HG03457 (cell line): Measurements from ENCODE around the gene TAGLN3.

Experiments used
- ATAC-seq: cut with Tn5 transposase; IDR thresholded peaks from one replicate; pipeline ENCODE4 v1.9.1; 2021; ENCODE audit warnings: moderate number of reproducible peaks; ENCODE audit not compliant: unreplicated experiment

TAGLN3 gene

DNA sequence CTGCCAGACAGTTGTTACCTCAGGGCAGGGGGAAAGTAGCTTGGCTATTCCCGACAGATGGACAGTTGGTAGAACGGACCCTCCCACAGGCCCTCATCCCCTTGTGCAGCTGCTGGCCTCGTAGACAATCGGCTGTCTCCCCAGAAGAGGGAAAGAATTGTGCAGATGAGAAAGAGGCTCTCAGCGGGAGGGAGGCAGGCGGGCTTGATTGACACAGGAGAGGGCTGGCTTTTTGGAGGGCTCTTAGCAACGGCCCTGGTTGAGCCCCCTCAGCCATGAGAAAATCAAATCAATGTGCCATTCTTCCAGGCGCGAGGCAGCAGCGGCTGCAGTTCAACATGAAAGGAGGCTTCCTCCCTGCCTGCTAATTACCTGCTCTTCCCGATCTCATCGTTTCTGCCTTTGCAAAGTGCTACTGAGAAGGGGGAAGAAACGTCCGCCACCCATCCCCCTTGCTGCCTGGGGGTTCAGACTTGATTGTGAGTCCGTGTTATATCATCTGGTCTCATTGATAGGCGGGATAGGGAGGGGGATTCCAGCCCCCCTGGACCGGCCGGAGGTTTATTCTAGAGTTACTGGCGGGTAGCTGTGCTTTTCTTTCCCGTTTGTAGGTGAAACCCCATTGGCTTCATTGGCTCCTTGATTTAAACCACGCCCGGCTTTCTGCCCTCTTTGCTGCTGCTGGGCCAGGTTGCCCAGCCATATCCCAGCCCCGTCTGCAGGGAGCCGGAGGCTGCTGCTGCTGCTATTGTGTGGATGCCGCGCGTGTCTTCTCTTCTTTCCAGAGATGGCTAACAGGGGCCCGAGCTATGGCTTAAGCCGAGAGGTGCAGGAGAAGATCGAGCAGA is at the start of gene TAGLN3:
Gene TAGLN3, plus strand, starts transcription at position 287 of the 848 bp plus-strand sequence. Its CDS starts 501 bp downstream, at position 788.
- no peak for ATAC-seq

DNA sequence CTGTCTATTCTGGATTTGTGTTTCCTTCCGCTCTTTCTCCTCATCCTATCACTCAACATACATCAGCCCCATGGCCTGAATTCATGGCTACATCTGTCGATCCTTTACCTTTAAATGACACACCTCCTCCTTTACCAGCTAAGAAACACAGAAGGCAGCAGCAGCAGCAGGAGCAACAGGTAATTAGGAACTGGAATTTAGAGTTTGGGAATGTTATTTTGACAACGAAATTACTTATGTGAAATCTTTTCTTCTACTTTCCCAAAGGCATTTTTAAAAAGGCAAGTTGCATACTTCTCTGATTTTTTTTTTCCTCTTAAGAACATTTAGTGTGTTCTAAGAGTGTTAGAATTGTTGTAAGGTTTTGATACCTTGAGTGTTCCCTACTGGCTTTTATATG is 49.0 kb upstream of the TAGLN3 start:
- ATAC-seq, result no peak

DNA sequence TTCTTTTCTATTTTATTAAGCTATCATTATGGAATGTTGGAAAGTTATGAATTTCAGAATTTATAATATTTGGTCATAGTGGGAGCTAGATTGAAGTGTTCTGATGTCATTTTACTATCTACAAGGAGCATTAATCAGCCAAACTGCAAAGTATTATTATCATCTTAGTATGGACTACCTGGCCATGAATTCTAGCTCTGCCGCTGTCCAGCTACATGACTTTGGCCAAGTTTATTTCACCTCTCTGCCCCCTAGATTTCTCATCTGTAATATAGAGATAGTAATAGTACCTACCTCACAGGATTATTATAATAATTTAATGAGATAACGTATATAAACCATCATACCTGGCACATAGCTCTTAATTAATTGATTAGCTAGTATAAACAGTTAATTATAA is 47.7 kb upstream of the TAGLN3 start:
- no peak for ATAC-seq

DNA sequence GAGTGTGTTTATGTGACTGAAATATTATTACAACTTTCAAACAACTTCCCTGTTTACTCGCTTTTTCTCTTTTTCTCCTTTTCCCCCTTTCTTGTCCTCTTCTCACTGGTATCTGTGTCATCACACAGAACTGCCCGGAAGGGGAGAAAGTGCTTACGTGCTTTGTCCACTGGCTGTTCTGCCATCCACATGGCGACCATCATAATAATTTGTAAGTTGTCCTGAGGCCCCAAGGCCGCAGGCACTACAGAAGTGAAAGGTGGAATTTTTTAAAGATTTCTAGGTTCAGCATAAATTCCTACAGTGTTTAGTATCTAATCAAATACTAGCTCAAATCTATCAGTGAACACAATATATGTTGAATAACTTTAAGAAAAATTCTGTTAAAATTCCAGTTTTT is 46.6 kb upstream of the TAGLN3 start:
- no peak for ATAC-seq

DNA sequence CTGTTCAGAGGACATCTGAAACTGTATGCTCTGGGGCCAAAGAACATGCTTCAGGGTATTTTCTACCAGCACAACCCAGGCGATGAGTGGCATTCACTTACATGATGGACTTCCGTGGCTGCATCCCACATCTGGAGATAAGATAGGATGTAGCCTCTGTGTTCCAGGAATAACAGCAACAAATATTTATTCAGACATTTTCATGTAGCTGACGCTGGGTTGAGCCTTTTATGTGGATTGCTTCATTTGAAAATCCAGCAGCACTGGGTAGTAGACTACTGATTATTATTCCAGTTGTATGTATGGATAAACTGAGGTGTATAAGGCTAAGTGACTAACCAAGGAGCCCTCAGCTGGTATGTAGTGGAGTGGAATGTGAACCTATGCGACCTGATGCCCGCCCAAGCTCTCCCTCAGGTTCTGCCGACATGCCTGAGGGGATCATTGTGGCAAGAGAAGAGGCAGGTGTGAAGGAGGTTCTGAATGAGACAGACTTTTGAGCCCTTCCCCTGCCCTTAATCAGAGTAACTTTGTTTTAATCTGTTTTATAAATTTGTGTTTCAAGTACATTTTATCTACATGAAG is 45.8 kb upstream of the TAGLN3 start:
- ATAC-seq, result no peak

DNA sequence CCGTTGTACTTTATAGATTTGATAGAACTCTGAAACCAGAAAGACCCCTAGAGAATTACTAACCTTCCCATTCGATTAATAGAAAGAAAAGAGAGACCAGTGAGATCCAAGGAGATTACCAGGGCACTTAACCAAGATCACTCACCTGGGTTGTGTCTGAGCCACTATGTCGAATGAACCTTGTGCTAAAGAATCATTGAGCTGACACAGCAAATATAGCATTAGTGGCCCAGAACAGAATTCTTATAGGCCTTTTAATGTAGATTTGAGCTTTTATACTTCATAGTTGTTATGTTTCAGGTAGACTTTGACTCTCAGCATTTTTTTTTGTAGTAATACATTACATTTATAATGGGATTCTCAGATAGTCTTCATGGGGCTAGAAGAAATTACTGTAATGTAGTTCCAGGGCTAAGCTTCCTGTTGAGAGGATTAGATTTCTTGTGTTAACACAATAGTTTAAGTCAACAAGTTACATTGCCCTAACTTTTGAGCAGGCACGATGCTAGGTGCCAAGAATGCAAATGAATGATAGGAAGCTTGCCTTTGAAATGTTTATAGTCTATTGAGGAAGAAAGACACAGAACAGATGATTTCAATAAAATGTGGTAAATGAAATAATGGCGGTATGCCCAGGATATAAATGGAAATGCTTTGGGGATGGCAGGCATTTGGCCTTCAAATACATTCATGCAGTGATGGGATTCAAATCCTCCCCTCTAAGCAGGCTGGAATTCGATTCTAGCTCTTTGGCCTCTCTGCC is 44.3 kb upstream of the TAGLN3 start:
- no peak for ATAC-seq

DNA sequence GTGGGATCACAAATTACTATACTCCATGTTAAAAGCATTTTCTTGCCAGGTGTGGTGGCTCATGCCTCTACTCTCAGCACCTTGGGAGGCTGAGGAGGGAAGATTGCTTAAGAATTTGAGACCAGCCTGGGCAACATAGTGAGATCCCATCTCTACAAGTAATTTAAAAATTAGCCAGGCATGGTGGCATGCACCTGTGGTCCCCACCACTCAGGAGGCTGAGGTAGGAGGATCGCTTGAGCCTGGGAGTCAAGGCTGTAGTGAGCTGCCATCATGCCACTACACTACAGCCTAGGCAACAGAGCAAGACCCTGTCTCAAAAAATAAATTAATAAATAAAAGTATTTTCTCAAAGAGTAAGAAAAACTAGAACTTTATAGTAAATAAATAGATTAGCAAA is 42.8 kb upstream of the TAGLN3 start:
- no peak for ATAC-seq

DNA sequence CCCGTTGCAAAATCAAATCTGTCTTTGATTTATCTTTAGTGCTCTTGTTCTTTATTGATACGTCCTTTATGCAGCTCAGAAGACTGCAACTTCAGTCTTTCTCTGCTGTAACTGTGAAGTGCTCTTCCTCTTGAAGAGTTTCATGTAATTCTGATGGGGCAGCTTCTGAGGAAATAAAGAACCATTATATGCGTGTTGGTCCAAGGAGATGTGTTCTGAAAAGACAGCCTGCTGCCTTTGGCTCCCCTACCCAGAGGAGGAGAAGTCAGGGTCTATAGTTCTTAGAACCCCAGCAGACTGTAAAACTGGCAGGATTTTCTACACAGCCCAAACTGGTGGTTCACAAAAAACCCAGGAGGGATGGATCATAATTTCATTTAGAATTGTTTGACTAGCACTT is 42.3 kb upstream of the TAGLN3 start:
- ATAC-seq, result no peak

DNA sequence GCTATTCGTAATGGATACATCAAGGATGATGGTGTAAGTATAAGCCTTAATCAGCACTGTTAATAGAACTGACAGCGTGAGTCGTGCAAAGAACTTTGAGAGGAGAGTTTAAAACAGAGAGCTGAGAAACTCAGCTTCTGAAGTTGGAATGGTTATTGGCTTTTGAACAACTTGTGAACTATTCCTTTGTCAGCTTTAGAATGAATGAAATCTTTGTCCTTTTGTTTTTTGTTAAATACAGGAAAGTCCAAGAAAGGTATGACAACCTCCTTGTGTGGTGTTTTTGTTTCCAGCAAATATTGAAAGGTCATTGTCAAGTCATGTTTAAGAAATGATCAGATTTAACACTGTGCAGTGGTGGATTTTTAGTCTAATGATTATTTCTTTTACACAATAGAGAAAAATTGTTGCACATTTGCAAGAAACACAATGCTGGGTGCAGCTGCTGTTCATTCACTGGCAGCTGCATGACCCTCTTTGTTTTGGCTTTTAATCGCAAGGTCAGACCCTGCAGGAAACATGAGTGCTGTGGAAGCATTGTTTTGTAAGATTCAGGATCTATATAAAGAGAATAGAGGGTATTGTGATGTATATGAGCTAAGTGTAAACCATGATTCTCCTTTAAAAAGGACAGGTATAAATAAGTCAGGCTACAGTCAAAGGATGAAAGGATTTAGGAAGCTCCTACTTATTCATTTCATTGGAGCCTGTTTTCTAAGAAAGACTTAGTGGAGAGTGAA is 41.6 kb upstream of the TAGLN3 start:
- no peak for ATAC-seq

DNA sequence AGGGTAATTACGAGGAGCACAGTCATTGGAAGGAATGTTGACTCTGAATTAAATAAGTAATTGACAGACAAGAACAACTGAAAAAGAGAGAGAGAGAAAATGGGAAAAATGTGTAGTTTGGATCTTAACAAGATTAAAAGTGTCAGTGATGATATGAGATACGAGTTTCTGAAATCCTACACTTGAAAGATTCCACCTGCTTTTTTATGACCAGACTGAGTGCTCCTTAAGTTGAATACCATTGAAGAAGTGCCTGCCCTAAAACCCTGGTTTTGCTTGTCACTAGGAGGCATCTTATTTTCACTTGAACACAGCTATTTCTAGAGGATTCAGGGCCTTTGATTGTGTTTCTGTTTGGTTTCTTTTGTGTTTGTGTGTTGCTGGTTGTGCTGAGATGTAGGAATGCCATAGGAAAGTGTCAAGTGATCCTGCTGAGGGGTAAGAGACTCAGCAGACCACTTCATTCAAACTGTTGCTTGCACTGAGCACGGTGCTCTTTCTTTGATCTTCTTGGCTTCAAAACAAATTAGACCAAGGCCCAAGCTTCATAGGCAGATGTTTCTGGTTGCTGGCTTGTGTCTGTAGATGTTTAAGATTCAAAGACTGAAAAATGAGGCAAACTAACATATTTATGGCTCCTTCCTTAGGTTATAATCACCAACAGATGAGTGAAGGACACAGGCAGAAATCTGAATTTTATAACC is 37.1 kb upstream of the TAGLN3 start:
- ATAC-seq, result no peak

DNA sequence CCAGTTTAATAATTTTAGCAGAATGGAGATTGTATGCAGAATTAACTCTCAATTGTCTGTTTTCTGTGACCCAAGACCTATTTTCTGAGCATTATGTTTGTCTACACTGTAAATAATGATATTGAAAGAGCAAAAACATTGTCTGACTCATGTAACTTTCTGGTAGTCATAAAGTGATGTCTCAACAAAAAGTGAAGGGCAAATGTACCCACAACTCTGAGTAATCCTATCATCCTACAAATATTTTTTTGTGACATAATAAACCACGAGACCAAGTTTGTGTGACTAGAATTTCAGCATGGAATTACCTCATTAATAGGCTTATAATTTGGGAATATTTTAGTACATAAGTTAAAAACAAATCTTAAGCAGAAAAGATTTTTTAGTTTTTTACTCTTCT is 35.3 kb upstream of the TAGLN3 start:
- ATAC-seq, result no peak

DNA sequence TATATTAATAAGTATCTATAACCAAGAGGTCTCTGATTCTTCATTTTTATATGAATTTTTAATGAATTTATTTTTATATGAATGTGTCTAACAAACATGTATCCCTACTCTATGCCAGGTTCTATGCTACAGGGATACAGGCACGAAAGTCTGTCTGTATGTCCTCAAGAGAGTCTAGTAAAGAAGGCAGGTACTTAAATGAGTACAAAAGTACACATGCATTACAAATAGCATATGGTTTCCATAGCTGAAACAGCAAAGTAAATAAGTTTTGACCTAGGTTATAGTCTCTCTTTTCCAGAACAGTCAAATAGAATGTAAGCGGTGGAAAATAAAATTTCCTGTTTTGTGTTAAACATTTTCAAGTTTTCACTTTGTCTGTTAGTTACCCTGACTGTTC is 33.2 kb upstream of the TAGLN3 start:
- no peak for ATAC-seq

DNA sequence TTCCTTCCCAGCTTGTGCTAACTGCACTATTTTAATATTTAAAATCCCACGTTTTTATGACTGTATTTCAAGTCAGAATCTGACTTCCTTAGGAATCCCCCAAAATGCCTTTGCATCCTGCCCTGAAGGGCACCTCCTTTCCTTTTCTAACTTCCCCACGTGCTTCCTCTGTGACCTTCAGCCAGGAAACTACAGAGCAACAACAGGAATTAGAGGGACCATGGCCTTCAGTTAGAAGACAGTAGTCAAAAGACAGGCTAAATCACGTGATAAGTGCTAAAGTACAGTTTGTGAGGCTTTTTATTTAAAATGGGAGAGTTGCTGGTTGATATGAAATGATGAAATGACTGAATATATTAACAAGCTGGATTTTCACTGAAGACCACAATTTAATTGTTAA is 31.7 kb upstream of the TAGLN3 start:
- no peak for ATAC-seq

DNA sequence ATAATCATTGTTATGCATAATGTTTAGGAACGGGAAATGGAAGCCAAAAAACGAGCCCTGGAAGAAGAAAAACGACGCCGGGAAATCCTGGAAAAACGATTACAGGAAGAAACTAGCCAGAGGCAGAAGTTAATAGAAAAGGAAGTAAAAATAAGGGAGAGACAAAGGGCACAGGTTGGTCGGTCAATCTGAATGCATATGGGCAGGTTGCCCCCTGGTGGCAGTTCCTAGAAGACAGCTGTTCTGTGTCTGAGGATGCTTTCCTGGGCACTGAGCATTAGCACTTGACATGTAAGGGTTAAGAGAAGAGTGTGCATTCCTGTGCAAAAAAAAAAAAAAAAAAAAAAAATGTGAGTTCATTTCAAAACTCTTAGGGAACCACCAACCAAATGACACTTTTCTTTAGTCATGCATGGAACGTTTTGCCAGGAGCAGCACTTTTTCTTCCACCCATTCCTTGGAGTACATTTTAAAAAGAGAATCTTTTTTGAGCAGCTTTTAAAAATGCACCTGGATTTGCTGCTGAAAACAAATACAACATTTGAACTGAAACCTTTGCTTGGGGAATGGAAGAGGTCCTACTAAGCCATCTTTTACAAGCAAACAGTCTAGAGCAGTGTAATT is 31.0 kb upstream of the TAGLN3 start:
- ATAC-seq, result peak; percentile 84

DNA sequence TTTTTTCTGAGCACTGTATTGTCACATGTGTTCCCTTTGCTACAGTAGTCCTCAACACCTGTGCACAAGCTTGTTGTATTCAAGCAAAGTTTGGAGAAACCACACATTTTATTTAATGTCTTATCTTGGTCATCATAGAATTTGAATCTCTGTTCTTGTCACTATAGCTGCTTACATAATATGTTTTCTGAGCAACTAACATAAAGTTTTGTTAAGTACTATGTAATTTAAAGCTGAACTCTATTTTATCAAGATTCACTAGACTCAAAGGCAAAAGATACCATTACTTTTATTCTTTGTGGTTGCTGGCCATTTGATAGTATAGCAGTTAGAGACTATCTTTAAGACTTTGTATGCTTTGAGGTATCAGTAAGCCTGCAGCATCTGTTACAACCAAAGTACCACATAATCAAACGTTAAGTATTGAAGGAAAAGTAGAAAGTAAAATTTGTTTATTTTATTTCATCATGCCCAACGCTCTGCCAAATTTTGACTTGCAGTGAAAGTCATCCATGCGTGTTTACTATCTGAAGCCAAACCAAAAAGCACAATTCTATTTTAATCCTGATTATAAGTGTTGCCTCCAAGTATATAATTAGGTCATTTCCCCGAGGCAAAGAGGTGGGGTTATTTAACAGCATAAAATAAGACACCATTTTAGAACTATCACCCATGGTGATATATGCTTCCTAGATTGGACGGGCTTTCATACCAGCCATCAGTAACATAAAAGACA is 30.2 kb upstream of the TAGLN3 start:
- ATAC-seq, result no peak

DNA sequence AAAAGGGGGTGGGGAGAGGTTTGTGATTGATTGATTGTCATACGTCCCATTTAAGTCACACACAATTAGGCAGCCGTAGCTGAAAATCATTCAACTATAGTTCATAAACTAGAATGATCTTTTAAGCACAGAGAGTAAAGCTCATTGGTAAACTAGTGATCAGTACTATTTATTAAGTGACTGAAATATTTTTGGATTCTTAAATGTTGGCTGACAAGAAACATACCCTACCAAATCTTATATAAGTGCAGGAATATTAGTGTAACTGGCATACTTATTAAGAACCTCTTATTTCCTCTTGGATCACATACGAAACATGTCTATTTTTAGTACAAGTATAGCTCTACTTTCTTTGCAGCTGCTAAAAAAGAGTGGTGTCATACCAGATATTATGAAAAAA is 28.3 kb upstream of the TAGLN3 start:
- no peak for ATAC-seq

DNA sequence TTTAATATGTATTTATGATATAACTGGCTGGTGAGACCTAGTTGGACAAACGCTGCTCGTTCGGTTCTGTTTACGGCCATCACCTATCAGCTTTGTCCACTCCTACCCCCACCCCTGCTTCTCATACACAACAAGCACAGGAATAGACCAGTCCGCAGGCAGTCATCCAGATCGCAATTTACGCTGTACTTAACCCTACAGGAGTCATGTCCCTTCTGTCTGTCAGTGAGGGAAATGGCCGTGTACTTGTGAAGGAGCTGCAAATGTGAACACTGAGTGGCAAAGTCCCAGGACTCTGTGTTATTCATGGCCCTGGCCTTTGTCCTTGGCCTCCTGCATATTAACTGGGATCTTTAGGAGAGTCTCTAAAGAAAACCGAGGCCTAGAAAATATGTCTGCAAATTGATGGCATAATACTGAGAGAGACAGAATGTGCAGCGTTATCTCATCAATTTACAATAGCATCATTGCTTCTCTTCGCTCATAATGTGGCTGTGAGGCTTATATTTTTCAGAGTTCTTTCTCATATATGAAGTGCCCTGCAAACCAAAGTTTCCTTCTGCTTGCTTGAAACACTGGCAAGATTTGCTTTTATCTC is 27.1 kb upstream of the TAGLN3 start:
- no peak for ATAC-seq

DNA sequence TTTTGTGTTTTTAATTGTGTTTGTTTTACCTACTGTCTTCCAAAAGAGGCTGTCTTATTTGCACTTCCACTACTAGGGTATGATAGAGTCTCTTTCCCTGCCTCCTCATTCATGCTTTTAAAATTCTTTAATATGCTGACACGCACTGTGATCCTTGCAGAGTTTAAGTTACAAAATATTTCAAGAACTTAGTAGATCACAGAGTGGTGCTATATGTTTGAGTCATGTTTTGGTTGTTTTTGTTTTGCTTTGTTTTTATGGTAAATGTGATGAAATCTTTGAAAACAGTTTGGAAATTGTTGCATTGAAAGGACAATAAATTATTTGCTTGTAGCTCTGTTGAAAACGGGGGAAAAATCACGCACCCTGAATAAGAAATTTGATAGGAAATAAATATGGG is 25.8 kb upstream of the TAGLN3 start:
- ATAC-seq, result no peak

DNA sequence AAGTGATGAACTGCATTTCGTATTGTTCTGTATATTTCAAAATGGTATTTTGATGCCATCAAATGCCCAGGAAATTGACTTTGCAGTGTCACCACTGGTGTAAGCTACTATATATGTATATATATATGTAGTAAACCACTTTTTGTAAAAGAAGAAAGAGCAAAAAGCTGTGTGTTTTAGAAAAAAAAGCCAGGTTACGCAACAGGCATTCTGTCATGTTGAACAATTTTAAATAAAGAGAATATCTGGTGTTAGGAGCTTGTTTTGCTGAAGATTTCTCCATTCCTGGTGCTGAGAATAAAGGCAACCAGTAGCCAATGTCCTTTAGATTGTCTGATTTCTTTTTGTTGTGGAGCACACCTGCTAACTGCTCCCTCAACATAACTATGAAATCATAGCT is 23.6 kb upstream of the TAGLN3 start:
- no peak for ATAC-seq
